KMS-11 (cell line): ENCODE results near the gene KATNB1.

Experiments
- H2AFZ ChIP-seq: fragments of 200-600 bp; sonication (generic); 2 replicates; pipeline ENCODE4 v1.6.1; 2016; ENCODE audit warnings: antibody characterized with exemption, mixed run types, low read depth
- H3K27ac ChIP-seq: fragments of 200-600 bp; sonication (generic); 2 replicates; pipeline ENCODE4 v1.6.1; 2016; ENCODE audit warnings: mild to moderate bottlenecking, mixed run types
- H3K27me3 ChIP-seq: fragments of 200-600 bp; sonication (generic); 2 replicates; pipeline ENCODE4 v1.6.1; 2017; ENCODE audit warnings: mild to moderate bottlenecking, low read depth, mixed run types, moderate library complexity; ENCODE audit not compliant: insufficient read depth
- H3K36me3 ChIP-seq: fragments of 200-600 bp; sonication (generic); 2 replicates; pipeline ENCODE4 v1.6.1; 2017; ENCODE audit warnings: mild to moderate bottlenecking, mixed run types; ENCODE audit not compliant: insufficient read depth
- H3K4me1 ChIP-seq: fragments of 200-600 bp; sonication (generic); 2 replicates; pipeline ENCODE4 v1.6.1; 2016; ENCODE audit warnings: mild to moderate bottlenecking, low read depth, mixed run types; ENCODE audit not compliant: poor library complexity, severe bottlenecking
- H3K4me2 ChIP-seq: fragments of 200-600 bp; sonication (generic); 2 replicates; pipeline ENCODE4 v1.7.0; 2016; ENCODE audit warnings: mild to moderate bottlenecking, mixed run types
- H3K4me3 ChIP-seq: fragments of 200-600 bp; sonication (generic); IDR thresholded peaks from 2 replicates; pipeline ENCODE4 v1.6.1; 2017; ENCODE audit warnings: low read depth, low read length, mixed read lengths; ENCODE audit not compliant: insufficient read depth
- H3K79me2 ChIP-seq: fragments of 200-600 bp; sonication (generic); 2 replicates; pipeline ENCODE4 v1.6.1; 2016; ENCODE audit warnings: low read depth, mixed run types; ENCODE audit not compliant: insufficient read depth
- H3K9ac ChIP-seq: fragments of 200-600 bp; sonication (generic); 2 replicates; pipeline ENCODE4 v1.6.1; 2016; ENCODE audit warnings: mild to moderate bottlenecking, mixed run types
- H4K20me1 ChIP-seq: fragments of 200-600 bp; sonication (generic); 2 replicates; pipeline ENCODE4 v1.6.1; 2016; ENCODE audit warnings: mild to moderate bottlenecking, mixed run types; ENCODE audit not compliant: insufficient read depth
- TF ChIP-seq, protein P1 (sequence below): fragments of 200-600 bp; sonication (generic); conservative IDR thresholded peaks from 2 replicates; pipeline ENCODE4 v1.6.1; 2017; ENCODE audit warnings: low read depth, mild to moderate bottlenecking, antibody characterized with exemption, low read length, moderate library complexity, mixed read lengths

KATNB1 gene

DNA sequence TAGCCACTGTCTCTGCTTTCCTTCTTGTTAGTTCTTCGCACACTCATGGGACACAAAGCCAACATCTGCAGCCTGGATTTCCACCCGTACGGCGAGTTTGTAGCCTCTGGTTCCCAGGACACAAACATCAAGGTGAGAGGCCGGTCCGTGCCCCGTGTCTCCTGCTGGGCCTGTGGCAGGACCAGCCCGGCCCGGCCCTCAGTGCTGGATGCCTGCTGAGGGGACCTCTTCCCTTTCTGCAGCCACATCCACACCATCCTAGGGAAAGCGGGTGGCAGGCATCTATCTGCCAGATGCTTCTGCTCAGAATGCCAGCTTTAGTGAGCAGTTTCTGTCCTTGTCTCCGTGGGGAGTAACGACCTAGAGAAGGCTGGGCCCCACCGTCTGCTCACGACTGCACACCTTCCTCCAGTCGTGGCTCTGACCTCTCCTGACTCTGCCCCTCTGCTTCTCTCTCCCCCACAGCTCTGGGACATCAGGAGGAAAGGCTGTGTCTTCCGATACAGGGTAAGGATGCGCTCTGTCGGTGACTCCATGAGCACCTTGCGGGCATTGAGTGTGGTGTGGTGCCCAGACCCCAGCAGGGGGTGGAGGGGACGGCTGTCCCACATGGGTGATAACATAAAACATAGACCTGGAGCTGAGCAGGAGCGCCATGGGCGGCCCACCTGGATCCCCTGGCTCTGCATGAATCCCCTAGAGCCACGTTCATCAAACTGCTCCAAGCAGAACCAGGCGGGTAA lies 15.4 kb downstream of the KATNB1 start:
- Histone ChIP-seq H3K79me2 (no peaks in the 10 kb centered on the region), H3K4me3 (no peak overlapping the region)

DNA sequence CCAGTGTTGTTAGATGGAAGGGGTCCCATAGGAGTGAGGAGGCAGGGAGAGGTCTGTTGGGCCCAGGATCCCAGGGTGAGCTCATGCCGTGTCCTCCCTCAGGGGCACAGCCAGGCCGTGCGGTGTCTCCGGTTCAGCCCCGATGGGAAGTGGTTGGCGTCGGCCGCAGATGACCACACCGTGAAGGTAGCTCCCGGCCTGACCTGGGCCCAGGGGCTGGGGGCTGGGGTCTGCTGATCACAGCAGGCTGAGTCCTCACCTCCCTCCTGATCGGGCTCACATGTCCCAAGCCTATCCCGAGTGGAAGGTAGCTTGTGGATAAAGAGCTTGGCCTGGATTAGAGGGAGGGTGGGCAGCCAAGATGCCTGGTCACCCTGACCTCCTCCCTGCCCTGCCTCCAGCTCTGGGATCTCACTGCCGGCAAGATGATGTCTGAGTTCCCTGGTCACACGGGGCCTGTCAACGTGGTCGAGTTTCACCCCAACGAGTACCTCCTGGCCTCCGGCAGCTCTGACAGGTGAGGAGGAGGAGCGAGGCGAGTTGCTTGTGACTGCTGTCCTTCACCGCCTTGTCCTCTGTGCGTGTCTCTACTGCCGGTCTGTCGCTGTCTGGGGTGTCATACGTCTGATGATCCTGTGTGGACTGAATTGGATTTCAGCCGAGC lies 16.1 kb downstream of the KATNB1 start:
- Histone ChIP-seq H3K27me3 (no peaks in the 10 kb centered on the region), H4K20me1 (no peaks in the 10 kb centered on the region), H3K4me1 (no peaks in the 10 kb centered on the region), H3K27ac (no peak overlapping the region), H2AFZ (no peak overlapping the region), H3K4me2 (no peak overlapping the region), H3K9ac (no peak overlapping the region), H3K4me3 (no peak overlapping the region), H3K36me3 (no peaks in the 10 kb centered on the region), H3K79me2 (no peaks in the 10 kb centered on the region)
- TF ChIP-seq, protein P1, sequence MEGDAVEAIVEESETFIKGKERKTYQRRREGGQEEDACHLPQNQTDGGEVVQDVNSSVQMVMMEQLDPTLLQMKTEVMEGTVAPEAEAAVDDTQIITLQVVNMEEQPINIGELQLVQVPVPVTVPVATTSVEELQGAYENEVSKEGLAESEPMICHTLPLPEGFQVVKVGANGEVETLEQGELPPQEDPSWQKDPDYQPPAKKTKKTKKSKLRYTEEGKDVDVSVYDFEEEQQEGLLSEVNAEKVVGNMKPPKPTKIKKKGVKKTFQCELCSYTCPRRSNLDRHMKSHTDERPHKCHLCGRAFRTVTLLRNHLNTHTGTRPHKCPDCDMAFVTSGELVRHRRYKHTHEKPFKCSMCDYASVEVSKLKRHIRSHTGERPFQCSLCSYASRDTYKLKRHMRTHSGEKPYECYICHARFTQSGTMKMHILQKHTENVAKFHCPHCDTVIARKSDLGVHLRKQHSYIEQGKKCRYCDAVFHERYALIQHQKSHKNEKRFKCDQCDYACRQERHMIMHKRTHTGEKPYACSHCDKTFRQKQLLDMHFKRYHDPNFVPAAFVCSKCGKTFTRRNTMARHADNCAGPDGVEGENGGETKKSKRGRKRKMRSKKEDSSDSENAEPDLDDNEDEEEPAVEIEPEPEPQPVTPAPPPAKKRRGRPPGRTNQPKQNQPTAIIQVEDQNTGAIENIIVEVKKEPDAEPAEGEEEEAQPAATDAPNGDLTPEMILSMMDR = no peak

More for the DNA sequence above, 15.4 kb downstream of the KATNB1 start:
- Histone ChIP-seq H3K4me2 (no peak overlapping the region), H3K9ac (no peak overlapping the region), H3K4me1 (no peaks in the 10 kb centered on the region), H2AFZ (no peak overlapping the region), H3K27me3 (no peaks in the 10 kb centered on the region), H3K36me3 (no peaks in the 10 kb centered on the region), H3K27ac (no peak overlapping the region), H4K20me1 (no peaks in the 10 kb centered on the region)
- TF ChIP-seq, protein P1 = no peak

DNA sequence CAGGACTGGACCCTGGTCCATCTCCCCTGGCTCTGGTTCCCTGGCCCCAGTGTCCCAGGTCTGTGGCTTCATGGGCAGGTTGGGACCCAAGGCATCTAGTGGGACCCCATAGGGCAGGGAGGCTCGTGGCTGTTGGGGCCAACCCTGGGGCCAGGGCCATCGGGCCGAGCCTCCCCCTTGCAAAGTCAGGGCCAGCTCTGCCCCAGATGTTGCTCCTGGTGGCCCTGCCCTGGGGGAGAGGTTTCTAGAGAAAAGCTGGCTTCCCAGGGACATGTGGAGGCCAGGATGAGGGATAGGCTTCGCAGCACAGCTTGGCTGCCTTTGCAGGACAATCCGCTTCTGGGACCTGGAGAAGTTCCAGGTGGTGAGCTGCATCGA lies 16.6 kb downstream of the KATNB1 start:
- no peaks in the 10 kb centered on the region for H4K20me1 ChIP-seq
- TF ChIP-seq, protein P1 = no peak
- no peak overlapping the region for H3K4me2 ChIP-seq
- H3K79me2 ChIP-seq = no peaks in the 10 kb centered on the region
- no peaks in the 10 kb centered on the region for H3K27me3 ChIP-seq
- no peak overlapping the region for H3K27ac ChIP-seq
- H2AFZ ChIP-seq = no peak overlapping the region
- H3K36me3 ChIP-seq = no peaks in the 10 kb centered on the region
- peaks cover 3% of the 10 kb centered on the region for H3K4me1 ChIP-seq
- H3K9ac ChIP-seq = no peak overlapping the region
- H3K4me3 ChIP-seq = no peak overlapping the region

DNA sequence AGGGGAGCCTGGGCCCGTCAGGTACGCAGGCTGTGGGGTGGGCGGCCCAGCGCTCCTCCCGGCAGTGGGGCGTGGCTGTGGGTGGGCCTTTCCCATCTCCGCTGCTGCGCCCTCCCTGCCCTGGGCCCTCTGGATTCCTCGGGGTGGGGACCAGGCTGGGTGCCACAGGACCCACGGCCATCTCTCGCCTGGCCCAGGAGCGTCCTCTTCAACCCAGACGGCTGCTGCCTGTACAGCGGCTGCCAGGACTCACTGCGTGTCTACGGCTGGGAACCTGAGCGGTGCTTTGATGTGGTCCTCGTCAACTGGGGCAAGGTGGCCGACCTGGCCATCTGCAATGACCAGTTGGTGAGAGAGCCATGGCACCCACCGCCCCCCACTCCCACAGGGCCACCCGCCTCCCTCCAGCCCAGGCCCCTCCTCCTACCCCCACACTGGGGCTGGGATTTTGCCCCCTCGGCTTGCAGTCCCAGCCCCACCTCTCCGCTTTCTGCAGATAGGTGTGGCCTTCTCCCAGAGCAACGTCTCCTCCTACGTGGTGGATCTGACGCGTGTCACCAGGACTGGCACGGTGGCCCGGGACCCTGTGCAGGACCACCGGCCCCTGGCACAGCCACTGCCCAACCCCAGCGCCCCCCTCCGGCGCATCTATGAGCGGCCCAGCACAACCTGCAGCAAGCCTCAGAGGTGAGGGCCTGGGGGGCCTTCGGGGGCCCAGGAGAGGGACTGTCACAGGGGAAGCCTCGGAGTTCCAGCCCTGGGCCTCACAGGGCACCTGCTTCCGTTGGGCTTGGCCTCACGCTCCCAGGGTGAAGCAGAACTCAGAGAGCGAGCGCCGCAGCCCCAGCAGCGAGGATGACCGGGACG lies 17.2 kb downstream of the KATNB1 start:
- no peaks in the 10 kb centered on the region for H3K36me3 ChIP-seq
- no peak overlapping the region for H3K9ac ChIP-seq
- no peaks in the 10 kb centered on the region for H3K27me3 ChIP-seq
- H3K27ac ChIP-seq = no peak overlapping the region
- peaks cover 7% of the 10 kb centered on the region for H3K4me1 ChIP-seq
- no peaks in the 10 kb centered on the region for H3K79me2 ChIP-seq
- no peak overlapping the region for H3K4me3 ChIP-seq
- no peak overlapping the region for H3K4me2 ChIP-seq
- no peak overlapping the region for H2AFZ ChIP-seq
- TF ChIP-seq, protein P1 = no peak
- H4K20me1 ChIP-seq = no peaks in the 10 kb centered on the region
